Uterus (tissue), 4 donors: Measurements from ENCODE around the gene PLD1. TPM values are rescaled to one million over a fixed set of nuclear protein-coding genes. Genes with fewer than 3 reads are reported as not detected.
A peak's percentile ranks its signal among the peaks of the same experiment; 100 is the strongest.

Experiments
- DNase-seq, 2 donors: peaks; one replicate each; pipeline ENCODE4 v3.0.0-alpha.2; 2019 to 2020
- H3K27ac ChIP-seq, 2 donors: fragments of 200-600 bp; sonication (generic); 1 replicate in 1 of 2; 2 replicates in 1 of 2; pipeline ENCODE4 v1.5.1; 2016 to 2018
- H3K27me3 ChIP-seq, 2 donors: fragments of 200-600 bp; sonication (generic); one replicate each; pipeline ENCODE4 v1.5.1; 2018 to 2019; ENCODE audit warnings: control low read depth in 1 of 2
- H3K36me3 ChIP-seq, 2 donors: fragments of 200-600 bp; sonication (generic); one replicate each; pipeline ENCODE4 v1.5.1; 2019; ENCODE audit warnings: control low read depth in 1 of 2
- H3K4me1 ChIP-seq, 2 donors: fragments of 200-600 bp; sonication (generic); one replicate each; pipeline ENCODE4 v1.5.1; 2018 to 2019; ENCODE audit warnings: control low read depth in 1 of 2
- H3K4me3 ChIP-seq, 2 donors: fragments of 200-600 bp; sonication (generic); 1 replicate in 1 of 2; 2 replicates in 1 of 2; pipeline ENCODE4 v1.5.1; 2018 to 2019; ENCODE audit warnings: mild to moderate bottlenecking in 1 of 2
- H3K9me3 ChIP-seq, 2 donors: fragments of 200-600 bp; sonication (generic); one replicate each; pipeline ENCODE4 v1.5.1; 2019; ENCODE audit warnings: control low read depth in 1 of 2
- POLR2A ChIP-seq, 2 donors: fragments of 450-650 bp; IDR thresholded peaks; one replicate each; pipeline ENCODE4 v1.6.1; 2016; ENCODE audit warnings: antibody characterized with exemption in 2 of 2, mild to moderate bottlenecking in 1 of 2, moderate library complexity in 1 of 2
- intact Hi-C: fragments of 100-400 bp; cut with DNase I; formaldehyde crosslinking; loops from one replicate; pipeline ENCODE4 v1.15.1; 2023; ENCODE audit warnings: low total_unique reads
- total RNA-seq, 4 donors: library from RNA; depleted of rRNA in 3 of 4; stranded (reverse); fragments of >200 nt in 3 of 4; gene quantifications; one replicate each; pipeline versions ENCODE4 v1.1.0 to v1.2.4, GENCODE V29; 2014 to 2023
- TF ChIP-seq, protein P1 (sequence below), 4 experiments: fragments of 200-600 bp in 2 of 4; fragments of 450-650 bp in 2 of 4; sonication (generic) in 2 of 4; IDR thresholded peaks; one replicate each; pipeline ENCODE4 v1.5.1; 2016 to 2019; ENCODE audit warnings: antibody characterized with exemption in 4 of 4, mild to moderate bottlenecking in 2 of 4, moderate library complexity in 1 of 4
- donor health status: DM: yes; HTN: yes; CAD: no.

PLD1 gene
- total RNA-seq, 4 donors from 2014 or later = 15.6 to 94.8 (median 30.8) TPM

DNA sequence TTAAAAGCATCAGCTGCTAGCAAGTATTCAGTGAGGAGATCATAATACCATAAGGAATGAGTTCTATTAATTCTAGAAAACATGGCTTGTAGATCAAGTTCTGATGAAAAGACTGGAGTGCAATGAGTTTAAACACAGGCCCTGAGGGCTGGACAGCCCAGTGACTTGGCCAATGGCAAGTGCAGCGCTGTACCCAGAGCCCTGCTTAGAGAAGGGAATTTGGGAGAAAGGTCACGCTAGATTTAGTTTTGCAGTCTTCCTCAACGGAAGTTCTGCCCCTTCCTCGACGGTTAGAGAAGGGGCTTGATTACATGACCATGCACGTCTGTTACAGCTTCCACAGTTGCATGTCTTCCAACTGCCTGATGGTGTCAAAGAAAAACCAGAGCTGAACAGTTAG is 36.9 kb upstream of the PLD1 start:
- TF ChIP-seq, protein P1, sequence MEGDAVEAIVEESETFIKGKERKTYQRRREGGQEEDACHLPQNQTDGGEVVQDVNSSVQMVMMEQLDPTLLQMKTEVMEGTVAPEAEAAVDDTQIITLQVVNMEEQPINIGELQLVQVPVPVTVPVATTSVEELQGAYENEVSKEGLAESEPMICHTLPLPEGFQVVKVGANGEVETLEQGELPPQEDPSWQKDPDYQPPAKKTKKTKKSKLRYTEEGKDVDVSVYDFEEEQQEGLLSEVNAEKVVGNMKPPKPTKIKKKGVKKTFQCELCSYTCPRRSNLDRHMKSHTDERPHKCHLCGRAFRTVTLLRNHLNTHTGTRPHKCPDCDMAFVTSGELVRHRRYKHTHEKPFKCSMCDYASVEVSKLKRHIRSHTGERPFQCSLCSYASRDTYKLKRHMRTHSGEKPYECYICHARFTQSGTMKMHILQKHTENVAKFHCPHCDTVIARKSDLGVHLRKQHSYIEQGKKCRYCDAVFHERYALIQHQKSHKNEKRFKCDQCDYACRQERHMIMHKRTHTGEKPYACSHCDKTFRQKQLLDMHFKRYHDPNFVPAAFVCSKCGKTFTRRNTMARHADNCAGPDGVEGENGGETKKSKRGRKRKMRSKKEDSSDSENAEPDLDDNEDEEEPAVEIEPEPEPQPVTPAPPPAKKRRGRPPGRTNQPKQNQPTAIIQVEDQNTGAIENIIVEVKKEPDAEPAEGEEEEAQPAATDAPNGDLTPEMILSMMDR (IDR thresholded peaks at IDR 0.05) = no peak
- TF ChIP-seq POLR2A (IDR thresholded peaks at IDR 0.05) = no peak
- Histone ChIP-seq H3K9me3 (no peaks in the 10 kb centered on the region), H3K27ac (no peak overlapping the region), H3K36me3 (no peaks in the 10 kb centered on the region), H3K4me1 (no peaks in the 10 kb centered on the region), H3K4me3 (no peak overlapping the region), H3K27me3 (no peaks in the 10 kb centered on the region)
- DNase-seq = no peak
- intact Hi-C loops = no loop called here

DNA sequence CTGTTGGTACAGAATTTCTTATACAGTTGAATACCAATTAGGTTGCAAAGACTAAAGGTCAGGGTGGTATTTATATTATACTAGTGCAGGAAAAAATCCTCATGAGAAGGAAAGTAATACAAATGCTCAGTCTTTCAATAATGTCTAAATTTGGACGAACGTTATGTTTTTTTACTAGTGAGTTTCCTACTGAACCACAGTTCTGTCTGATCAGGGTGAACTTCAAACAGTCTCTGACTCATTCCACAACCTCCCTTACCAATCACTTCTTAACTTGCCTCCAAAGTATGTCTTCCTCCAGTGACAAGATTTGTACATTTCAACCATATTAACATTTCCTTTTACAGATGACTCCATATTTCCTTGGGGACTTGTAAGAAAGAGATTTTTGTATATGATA is 36.3 kb upstream of the PLD1 start:
- Histone ChIP-seq H3K4me1 (no peaks in the 10 kb centered on the region), H3K27me3 (no peaks in the 10 kb centered on the region), H3K9me3 (no peaks in the 10 kb centered on the region), H3K27ac (no peak overlapping the region), H3K36me3 (no peaks in the 10 kb centered on the region), H3K4me3 (no peak overlapping the region)
- intact Hi-C loops = no loop called here
- TF ChIP-seq, protein P1 (IDR thresholded peaks at IDR 0.05) = no peak
- no peak for TF ChIP-seq POLR2A (IDR thresholded peaks at IDR 0.05)
- no peak for DNase-seq

- DNase-seq = no peak
- TF ChIP-seq, protein P1 (IDR thresholded peaks at IDR 0.05) = no peak
- TF ChIP-seq POLR2A (IDR thresholded peaks at IDR 0.05) = no peak
- Histone ChIP-seq H3K27me3 (no peaks in the 10 kb centered on the region), H3K4me3 (no peak overlapping the region), H3K36me3 (no peaks in the 10 kb centered on the region), H3K27ac (no peak overlapping the region), H3K4me1 (no peaks in the 10 kb centered on the region), H3K9me3 (no peaks in the 10 kb centered on the region)
- intact Hi-C loops = no loop called here
These were observed 35.4 kb upstream of the PLD1 start for GRCh38 chr3:171845481-171846284.

DNA sequence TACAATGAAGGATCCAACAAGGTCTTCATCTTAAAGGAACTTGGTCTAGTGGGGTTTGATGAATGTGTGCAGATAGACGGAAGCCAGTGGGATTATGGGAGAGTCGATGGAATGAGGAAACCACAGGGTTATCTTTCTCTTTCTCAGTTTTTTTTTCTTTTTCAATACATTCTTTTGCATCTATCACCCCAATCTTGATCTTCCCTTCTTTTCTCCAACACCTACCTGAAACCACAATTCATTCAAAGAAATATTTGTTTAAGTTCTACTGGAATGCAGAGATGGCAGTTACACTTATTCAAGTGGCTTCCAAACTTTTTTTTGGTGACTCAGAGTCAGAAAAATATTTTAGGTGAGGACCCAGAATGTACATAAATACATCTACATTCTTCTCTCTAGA is 34.6 kb upstream of the PLD1 start:
- Histone ChIP-seq H3K4me1 (no peaks in the 10 kb centered on the region), H3K4me3 (no peak overlapping the region), H3K27ac (no peak overlapping the region), H3K36me3 (no peaks in the 10 kb centered on the region), H3K27me3 (no peaks in the 10 kb centered on the region), H3K9me3 (no peaks in the 10 kb centered on the region)
- no peak for TF ChIP-seq POLR2A (IDR thresholded peaks at IDR 0.05)
- TF ChIP-seq, protein P1 (IDR thresholded peaks at IDR 0.05) = no peak
- intact Hi-C loops = no loop called here
- no peak for DNase-seq

GRCh38 chr3:171842864-171843518 is 32.7 kb upstream of the PLD1 start, which contains the start of gene TMEM212:
Gene TMEM212, plus strand, starts transcription at chr3:171843349. Its CDS starts 35 bp downstream, at chr3:171843384.
- intact Hi-C loops = no loop called here
- Histone ChIP-seq H3K36me3 (no peaks in the 10 kb centered on the region), H3K4me3 (no peak within 1 kb of the TSS), H3K27me3 (no peaks in the 10 kb centered on the region), H3K27ac (peak within 1 kb of the TSS; percentile 48 to 57), H3K9me3 (no peaks in the 10 kb centered on the region), H3K4me1 (no peaks in the 10 kb centered on the region)
- no peak for DNase-seq
- no peak for TF ChIP-seq POLR2A (IDR thresholded peaks at IDR 0.05)
- TF ChIP-seq, protein P1 (IDR thresholded peaks at IDR 0.05) = no peak
